GM12874 (cell line): ENCODE measurements around the gene CD27.
A peak's percentile ranks its signal among the peaks of the same experiment; 100 is the strongest.

Experiments used
- CTCF ChIP-seq: IDR thresholded peaks from 2 replicates; pipeline ENCODE4 v1.5.1; 2011; ENCODE audit warnings: low read depth, mild to moderate bottlenecking, control low read depth, low read length, moderate library complexity; ENCODE audit not compliant: insufficient read depth

CD27 gene

GRCh38 chr12:6472491-6472890 is 27.7 kb downstream of the CD27 start:
- no peak for TF ChIP-seq CTCF

GRCh38 chr12:6476489-6476888 is 31.7 kb downstream of the CD27 start:
- no peak for TF ChIP-seq CTCF

GRCh38 chr12:6478416-6478815 is 33.7 kb downstream of the CD27 start:
- no peak for TF ChIP-seq CTCF

- no peak for TF ChIP-seq CTCF
Observed at GRCh38 chr12:6488240-6488639, 43.5 kb downstream of the CD27 start.

- TF ChIP-seq CTCF = no peak
Observed at GRCh38 chr12:6489449-6489848, 44.7 kb downstream of the CD27 start.

- TF ChIP-seq CTCF = no peak
Observed at GRCh38 chr12:6492838-6493496, 48.2 kb downstream of the CD27 start, which contains the start of gene MRPL51. Gene MRPL51 (minus strand): TSS chr12:6493262. CDS start chr12:6493136, 126 bp downstream.

GRCh38 chr12:6493497-6494257 is 48.9 kb downstream of the CD27 start, which contains the start of gene NCAPD2:
Gene NCAPD2 (plus strand): TSS chr12:6494102. CDS start chr12:6495099, 997 bp downstream.
- 0 out of 2 replicates have a peak, but pooled peaks have one; percentile 6 for TF ChIP-seq CTCF
